H9 (cell line): ENCODE measurements around the gene VWA3A. TPM values are rescaled to one million over a fixed set of nuclear protein-coding genes. Genes with fewer than 3 reads are reported as not detected.

Experiments used
- DNase-seq: peaks from one replicate; pipeline ENCODE4 v3.0.0-alpha.2; 2017
- H2AFZ ChIP-seq: one replicate; pipeline ENCODE4 v1.6.1; 2013; ENCODE audit warnings: mild to moderate bottlenecking, low read length, control low read depth, moderate library complexity
- H2AK5ac ChIP-seq: 2 replicates; pipeline ENCODE4 v1.6.1; 2013; ENCODE audit warnings: low read length, control low read depth, mixed read lengths; ENCODE audit not compliant: insufficient read length
- H2BK120ac ChIP-seq: one replicate; pipeline ENCODE4 v1.6.1; 2013; ENCODE audit warnings: low read depth, mild to moderate bottlenecking, low read length, control low read depth, inconsistent platforms; ENCODE audit not compliant: poor library complexity, severe bottlenecking
- H2BK12ac ChIP-seq: 2 replicates; pipeline ENCODE4 v1.6.1; 2013; ENCODE audit warnings: low read length, control low read depth, mixed read lengths, low read depth; ENCODE audit not compliant: insufficient read length
- H2BK15ac ChIP-seq: 2 replicates; pipeline ENCODE4 v1.6.1; 2013; ENCODE audit warnings: low read depth, low read length, control low read depth
- H2BK20ac ChIP-seq: one replicate; pipeline ENCODE4 v1.6.1; 2013; ENCODE audit warnings: low read depth, mild to moderate bottlenecking, low read length, control low read depth, inconsistent platforms; ENCODE audit not compliant: poor library complexity, severe bottlenecking
- H2BK5ac ChIP-seq: 2 replicates; pipeline ENCODE4 v1.6.1; 2013; ENCODE audit warnings: low read length, control low read depth, mixed read lengths; ENCODE audit not compliant: insufficient read length
- H3K14ac ChIP-seq: 2 replicates; pipeline ENCODE4 v1.6.1; 2013; ENCODE audit warnings: low read length, control low read depth; ENCODE audit not compliant: insufficient read depth
- H3K18ac ChIP-seq: 2 replicates; pipeline ENCODE4 v1.6.1; 2013; ENCODE audit warnings: low read depth, mild to moderate bottlenecking, mixed read lengths, low read length, control low read depth; ENCODE audit not compliant: insufficient read length
- H3K23ac ChIP-seq: 2 replicates; pipeline ENCODE4 v1.6.1; 2013; ENCODE audit warnings: low read length, control low read depth, mixed read lengths, low read depth; ENCODE audit not compliant: insufficient read length
- H3K23me2 ChIP-seq: 2 replicates; pipeline ENCODE4 v1.6.1; 2013; ENCODE audit warnings: low read depth, mild to moderate bottlenecking, mixed read lengths, low read length, control low read depth; ENCODE audit not compliant: insufficient read length, poor library complexity, severe bottlenecking
- H3K27ac ChIP-seq: 2 replicates; pipeline ENCODE4 v1.5.1; 2013; ENCODE audit warnings: low read length, control low read depth, mixed read lengths, low read depth; ENCODE audit not compliant: insufficient read length
- H3K27me3 ChIP-seq: 2 replicates; pipeline ENCODE4 v1.6.1; 2013; ENCODE audit warnings: low read length, control low read depth, inconsistent platforms; ENCODE audit not compliant: insufficient read depth
- H3K4ac ChIP-seq: 2 replicates; pipeline ENCODE4 v1.6.1; 2013; ENCODE audit warnings: low read depth, mild to moderate bottlenecking, control low read depth, inconsistent platforms, low read length, moderate library complexity
- H3K4me1 ChIP-seq: 2 replicates; pipeline ENCODE4 v1.6.1; 2013; ENCODE audit warnings: low read length, control low read depth, inconsistent platforms; ENCODE audit not compliant: insufficient read depth
- H3K4me2 ChIP-seq: 2 replicates; pipeline ENCODE4 v1.6.1; 2013; ENCODE audit warnings: low read length, control low read depth, mixed read lengths; ENCODE audit not compliant: insufficient read length, insufficient read depth
- H3K56ac ChIP-seq: 2 replicates; pipeline ENCODE4 v1.6.1; 2013; ENCODE audit warnings: low read depth, mild to moderate bottlenecking, mixed read lengths, low read length, control low read depth; ENCODE audit not compliant: insufficient read length
- H3K79me1 ChIP-seq: 2 replicates; pipeline ENCODE4 v1.6.1; 2013; ENCODE audit warnings: low read depth, mild to moderate bottlenecking, moderate library complexity, low read length, control low read depth, inconsistent platforms; ENCODE audit not compliant: insufficient read depth, poor library complexity, severe bottlenecking
- H3K79me2 ChIP-seq: 2 replicates; pipeline ENCODE4 v1.6.1; 2013; ENCODE audit warnings: low read length, control low read depth, inconsistent platforms; ENCODE audit not compliant: insufficient read depth
- H3K9ac ChIP-seq: 2 replicates; pipeline ENCODE4 v1.6.1; 2013; ENCODE audit warnings: low read length, control low read depth, mixed read lengths; ENCODE audit not compliant: insufficient read length; ENCODE audit errors: extremely low read depth
- H3K9me3 ChIP-seq: one replicate; pipeline ENCODE4 v1.6.1; 2013; ENCODE audit warnings: low read depth, low read length, inconsistent platforms; ENCODE audit not compliant: control insufficient read depth
- H3T11ph ChIP-seq: one replicate; pipeline ENCODE4 v1.6.1; 2013; ENCODE audit warnings: mild to moderate bottlenecking, low read length, control low read depth, inconsistent platforms
- H4K20me1 ChIP-seq: one replicate; pipeline ENCODE4 v1.6.1; 2013; ENCODE audit not compliant: control insufficient read depth, insufficient read length, insufficient read depth
- H4K5ac ChIP-seq: 2 replicates; pipeline ENCODE4 v1.6.1; 2013; ENCODE audit warnings: low read depth, mild to moderate bottlenecking, mixed read lengths, low read length, control low read depth; ENCODE audit not compliant: insufficient read length
- H4K8ac ChIP-seq: replicated peaks from 2 replicates; pipeline ENCODE4 v1.6.1; 2013; ENCODE audit warnings: low read length, control low read depth, mixed read lengths, low read depth; ENCODE audit not compliant: insufficient read length
- H4K91ac ChIP-seq: 2 replicates; pipeline ENCODE4 v1.6.1; 2013; ENCODE audit warnings: low read depth, mild to moderate bottlenecking, moderate library complexity, mixed read lengths, low read length, control low read depth; ENCODE audit not compliant: insufficient read length
- H3K27ac Mint-ChIP-seq, 3 experiments: 2 replicates in 2 of 3; 3 replicates in 1 of 3; pipeline ENCODE4 v1.8.0; 2020 to 2021; ENCODE audit warnings: mixed read lengths in 3 of 3, mild to moderate bottlenecking in 1 of 3, moderate library complexity in 1 of 3
- H3K27me3 Mint-ChIP-seq: 2 replicates; pipeline ENCODE4 v1.8.0; 2021; ENCODE audit warnings: low read depth, mild to moderate bottlenecking, moderate library complexity, mixed read lengths
- H3K36me3 Mint-ChIP-seq, 3 experiments: 2 replicates in 2 of 3; 3 replicates in 1 of 3; pipeline ENCODE4 v1.8.0; 2020 to 2021; ENCODE audit warnings: low read depth in 3 of 3, mixed read lengths in 3 of 3; ENCODE audit not compliant: insufficient read depth in 1 of 3
- H3K4me1 Mint-ChIP-seq, 2 experiments: 2 replicates each; pipeline ENCODE4 v1.8.0; 2020; ENCODE audit warnings: mixed read lengths in 2 of 2
- H3K4me3 Mint-ChIP-seq, 2 experiments: 2 replicates in 1 of 2; 3 replicates in 1 of 2; pipeline ENCODE4 v1.8.0; 2020 to 2021; ENCODE audit warnings: mild to moderate bottlenecking in 2 of 2, mixed read lengths in 2 of 2, moderate library complexity in 1 of 2
- H3K9me3 Mint-ChIP-seq, 2 experiments: 2 replicates in 1 of 2; 3 replicates in 1 of 2; pipeline ENCODE4 v1.8.0; 2020; ENCODE audit warnings: mild to moderate bottlenecking in 2 of 2, mixed read lengths in 2 of 2, moderate library complexity in 1 of 2
- WGBS: extraction: QIAGEN DNeasy Blood & Tissue Kit; methylation state at CpG from one replicate; pipeline ENCODE4 v1.1.7; 2013; ENCODE audit warnings: missing lambda C conversion rate, low lambda C conversion rate, mixed read lengths; ENCODE audit not compliant: insufficient read length; ENCODE audit errors: extremely low coverage; 5-methylcytosine and 5-hydroxymethylcytosine counted together
- total RNA-seq: library from RNA; stranded (reverse); gene quantifications from 2 replicates; pipeline ENCODE4 v1.2.1, GENCODE V29; 2021
- TF ChIP-seq, protein P1 (sequence below): fragments of 200-600 bp; sonication (generic); conservative IDR thresholded peaks from 3 replicates; pipeline ENCODE4 v1.8.0; 2021; ENCODE audit warnings: antibody characterized with exemption, mild to moderate bottlenecking

VWA3A gene
- total RNA-seq, 1 experiment from 2014 or later: not detected

DNA sequence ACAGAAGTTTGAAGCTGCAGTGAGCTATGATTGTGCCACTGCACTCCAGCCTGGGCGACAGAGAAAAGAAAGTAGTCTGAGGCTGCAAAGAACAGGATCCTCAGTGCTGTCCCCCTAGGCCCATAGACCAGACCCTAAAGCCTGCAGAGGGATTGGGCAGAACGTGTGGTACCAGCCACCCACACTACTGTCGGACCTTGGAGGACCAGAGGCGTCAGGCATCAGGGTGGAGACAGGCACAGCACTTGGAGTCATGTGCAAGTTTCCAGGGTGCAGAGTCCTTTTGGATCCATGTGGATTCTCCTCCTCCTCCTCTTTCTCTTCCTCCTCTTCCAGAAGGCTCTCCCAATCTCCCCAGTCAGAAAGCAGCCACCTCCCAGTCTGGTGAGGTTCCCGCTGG lies 72.1 kb downstream of the VWA3A start:
- H2AK5ac ChIP-seq: no peak overlapping the region
- H3K9ac ChIP-seq: no peak overlapping the region
- H2BK120ac ChIP-seq: no peak overlapping the region
- TF ChIP-seq, protein P1, sequence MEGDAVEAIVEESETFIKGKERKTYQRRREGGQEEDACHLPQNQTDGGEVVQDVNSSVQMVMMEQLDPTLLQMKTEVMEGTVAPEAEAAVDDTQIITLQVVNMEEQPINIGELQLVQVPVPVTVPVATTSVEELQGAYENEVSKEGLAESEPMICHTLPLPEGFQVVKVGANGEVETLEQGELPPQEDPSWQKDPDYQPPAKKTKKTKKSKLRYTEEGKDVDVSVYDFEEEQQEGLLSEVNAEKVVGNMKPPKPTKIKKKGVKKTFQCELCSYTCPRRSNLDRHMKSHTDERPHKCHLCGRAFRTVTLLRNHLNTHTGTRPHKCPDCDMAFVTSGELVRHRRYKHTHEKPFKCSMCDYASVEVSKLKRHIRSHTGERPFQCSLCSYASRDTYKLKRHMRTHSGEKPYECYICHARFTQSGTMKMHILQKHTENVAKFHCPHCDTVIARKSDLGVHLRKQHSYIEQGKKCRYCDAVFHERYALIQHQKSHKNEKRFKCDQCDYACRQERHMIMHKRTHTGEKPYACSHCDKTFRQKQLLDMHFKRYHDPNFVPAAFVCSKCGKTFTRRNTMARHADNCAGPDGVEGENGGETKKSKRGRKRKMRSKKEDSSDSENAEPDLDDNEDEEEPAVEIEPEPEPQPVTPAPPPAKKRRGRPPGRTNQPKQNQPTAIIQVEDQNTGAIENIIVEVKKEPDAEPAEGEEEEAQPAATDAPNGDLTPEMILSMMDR: no peak
- no peak overlapping the region for H4K91ac ChIP-seq
- H3K79me1 ChIP-seq: no peaks in the 10 kb centered on the region
- no peak overlapping the region for H2BK5ac ChIP-seq
- no peak overlapping the region for H3K4me3 Mint-ChIP-seq
- peaks cover 43% of the 10 kb centered on the region for H3K27me3 Mint-ChIP-seq
- no peak overlapping the region for H3K23ac ChIP-seq
- no peak overlapping the region for H2BK12ac ChIP-seq
- no peak for DNase-seq
- no peak overlapping the region for H3K27ac Mint-ChIP-seq
- H3K27ac ChIP-seq: no peak overlapping the region
- H3K4me1 ChIP-seq: no peaks in the 10 kb centered on the region
- H3K4me1 Mint-ChIP-seq: peaks cover 0 to 2% of the 10 kb centered on the region in 2 experiments; a peak in 1 of 4 replicates
- H4K5ac ChIP-seq: no peak overlapping the region
- H3K4me2 ChIP-seq: no peak overlapping the region
- no peak overlapping the region for H3T11ph ChIP-seq
- no peak overlapping the region for H3K56ac ChIP-seq
- WGBS: no CpG with 5 or more reads among the region's 5 CpGs
- H2BK20ac ChIP-seq: no peak overlapping the region
- no peak overlapping the region for H3K4ac ChIP-seq
- no peak overlapping the region for H4K8ac ChIP-seq
- H3K27me3 ChIP-seq: no peaks in the 10 kb centered on the region; the same call in 1 of the 2 replicates
- no peak overlapping the region for H2BK15ac ChIP-seq
- no peaks in the 10 kb centered on the region for H4K20me1 ChIP-seq
- H3K36me3 Mint-ChIP-seq: peaks cover 0 to 4% (median 0%) of the 10 kb centered on the region in 3 experiments; a peak in 3 of 7 replicates
- H3K23me2 ChIP-seq: no peaks in the 10 kb centered on the region
- H3K79me2 ChIP-seq: no peaks in the 10 kb centered on the region
- no peak overlapping the region for H3K14ac ChIP-seq
- H3K9me3 Mint-ChIP-seq: no peaks in the 10 kb centered on the region; a peak in 2 of 5 replicates
- no peak overlapping the region for H2AFZ ChIP-seq
- no peaks in the 10 kb centered on the region for H3K9me3 ChIP-seq
- no peak overlapping the region for H3K18ac ChIP-seq
